NCI-H774 (cell line): Measurements from ENCODE around the gene EPN2.

Experiments
- DNase-seq: peaks from one replicate; lab custom pipeline; 2025; lab: John Stamatoyannopoulos, UW

EPN2 gene

DNA sequence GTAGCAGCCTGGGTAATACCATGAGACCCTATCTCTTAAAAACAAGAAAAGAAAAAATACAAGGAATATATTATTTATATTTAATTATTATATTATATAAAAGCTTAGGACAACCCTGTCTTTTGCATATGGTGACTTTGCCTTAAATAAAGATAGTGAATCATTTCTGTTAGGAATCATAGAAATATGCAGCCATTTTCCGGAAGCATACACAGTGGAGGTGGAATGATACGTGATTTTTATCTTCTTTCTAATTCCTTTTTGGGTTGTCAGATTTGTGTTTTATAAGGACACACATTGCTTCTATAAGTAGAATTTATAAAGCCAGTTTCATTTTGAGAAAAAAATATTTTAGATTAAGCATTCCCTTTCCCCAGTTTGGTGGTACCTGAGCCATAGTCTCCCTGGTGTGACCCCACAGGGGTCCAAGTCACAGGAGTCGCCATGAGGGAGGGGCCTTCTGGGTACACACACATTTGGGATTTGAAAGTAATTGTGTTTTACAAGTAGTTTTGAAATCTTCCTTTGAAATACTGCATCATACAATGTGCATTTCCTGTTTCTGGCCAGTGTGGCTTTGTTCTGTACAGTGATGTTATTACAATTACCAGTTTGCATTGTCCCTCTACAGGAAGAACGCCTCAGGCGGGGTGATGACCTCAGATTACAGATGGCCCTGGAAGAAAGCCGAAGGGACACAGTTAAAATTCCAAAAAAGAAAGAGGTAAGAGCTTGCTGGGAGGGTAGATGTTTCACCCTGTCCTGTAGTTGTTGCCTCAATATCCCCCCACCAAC is 74.5 kb downstream of the EPN2 start:
- no peak for DNase-seq

DNA sequence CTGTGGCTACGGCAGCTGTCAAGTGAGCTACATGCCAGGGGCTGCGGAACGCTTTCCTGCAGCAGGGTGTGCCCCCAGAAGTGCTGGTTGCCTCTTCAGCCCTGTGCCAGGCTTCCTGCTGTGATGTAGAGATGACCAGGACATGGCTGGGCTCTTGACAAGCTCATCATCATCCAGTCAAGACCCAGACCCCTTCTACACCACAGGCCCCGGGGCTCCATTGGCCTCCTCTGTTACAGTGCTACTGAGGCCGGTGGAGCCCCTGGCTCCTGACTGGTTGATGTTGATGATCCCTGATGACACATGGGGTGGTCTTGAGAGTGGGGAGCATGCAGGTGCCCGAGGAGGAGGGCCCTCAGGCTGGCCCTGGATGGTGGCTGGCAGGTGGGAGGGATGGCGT is 75.2 kb downstream of the EPN2 start:
- no peak for DNase-seq

DNA sequence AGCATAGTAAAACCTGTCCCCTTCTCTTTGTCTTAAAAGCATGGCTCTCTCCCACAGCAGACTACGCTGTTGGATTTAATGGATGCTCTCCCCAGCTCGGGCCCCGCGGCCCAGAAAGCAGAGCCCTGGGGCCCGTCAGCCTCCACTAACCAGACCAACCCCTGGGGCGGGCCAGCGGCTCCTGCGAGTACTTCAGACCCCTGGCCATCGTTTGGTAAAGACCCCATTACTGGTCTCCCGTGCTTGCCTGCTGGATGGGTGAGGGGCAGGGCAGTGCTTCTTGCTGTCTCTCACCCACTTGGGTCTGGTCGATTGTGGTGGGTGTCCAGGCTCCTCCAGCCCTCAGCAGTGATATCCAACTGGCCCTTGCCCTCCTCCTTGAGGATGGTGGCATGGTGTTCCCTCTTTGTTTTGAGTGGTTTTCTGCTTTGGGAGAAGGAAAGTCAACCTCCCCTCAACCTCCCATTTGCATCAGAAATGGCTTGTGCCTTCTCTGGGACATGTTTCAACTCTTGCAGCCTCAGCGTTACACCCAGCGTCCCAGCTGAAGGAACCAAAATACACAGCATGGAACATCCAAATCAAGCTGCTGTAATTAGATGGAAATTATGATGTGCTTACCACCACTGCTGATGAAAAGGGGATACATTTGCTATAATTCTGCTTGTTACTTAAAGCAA is 76.0 kb downstream of the EPN2 start:
- DNase-seq, result no peak

DNA sequence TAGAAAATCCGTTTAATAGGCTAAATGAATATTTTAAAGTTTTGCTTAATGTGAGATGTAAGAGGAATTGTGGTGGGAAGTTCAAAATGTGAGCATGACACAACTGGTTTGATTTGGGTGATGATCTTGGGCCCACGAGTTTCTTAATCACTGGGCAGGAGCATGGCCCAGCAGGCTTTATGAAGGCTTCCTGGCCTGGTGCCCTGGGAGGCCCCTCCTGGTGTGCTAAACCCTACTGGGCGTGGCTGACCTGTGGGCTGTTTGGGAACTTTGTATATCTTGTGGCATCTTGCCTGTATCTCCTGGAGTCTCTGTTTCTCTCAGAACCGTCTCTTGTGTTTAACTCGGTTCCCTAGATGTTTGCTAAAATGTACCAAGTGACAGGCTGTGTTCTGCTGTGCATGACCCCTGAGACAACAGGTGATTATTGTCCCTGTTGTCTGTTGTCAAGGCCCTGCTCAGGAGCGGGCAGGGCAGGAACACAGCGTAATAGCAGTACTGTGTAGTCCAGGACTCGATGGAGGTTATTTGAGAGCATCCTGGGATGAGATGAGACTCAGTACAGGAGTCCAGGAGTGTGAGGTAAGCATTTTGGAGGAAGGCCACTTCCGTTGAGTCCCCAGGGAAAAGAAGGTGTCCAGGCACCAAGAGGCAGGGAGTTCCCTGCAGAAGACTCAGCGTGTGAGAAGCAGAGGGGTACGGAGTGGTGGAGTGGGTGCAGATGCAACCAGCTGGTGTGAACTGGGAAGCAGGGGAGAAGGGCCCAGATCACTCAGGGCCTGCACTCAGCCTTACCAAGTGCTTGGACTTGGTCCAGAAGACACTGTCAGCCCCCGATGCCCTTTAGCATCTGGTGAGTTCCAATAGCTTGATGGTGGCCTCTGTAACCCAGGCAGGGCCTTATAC is 76.8 kb downstream of the EPN2 start:
- no peak for DNase-seq

DNA sequence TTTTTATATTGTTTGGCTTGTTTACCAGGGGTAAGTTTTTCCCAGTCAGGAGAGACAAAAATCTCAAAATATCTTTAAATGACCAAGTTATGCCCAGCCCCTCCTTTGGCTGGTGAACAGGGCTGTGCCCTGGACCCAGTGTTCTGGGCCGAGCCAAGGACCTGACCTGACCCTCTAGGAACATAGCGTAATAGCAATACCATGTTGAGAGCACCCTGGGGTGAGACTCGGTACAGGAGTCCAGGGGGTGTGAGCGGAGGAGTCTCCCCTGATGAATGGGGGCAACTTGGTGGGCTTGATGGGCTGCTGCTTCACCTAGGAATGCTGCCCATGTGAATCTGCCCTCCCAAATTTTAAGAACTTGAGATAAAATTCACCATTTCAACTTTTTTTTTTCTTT is 77.9 kb downstream of the EPN2 start:
- DNase-seq, result no peak

DNA sequence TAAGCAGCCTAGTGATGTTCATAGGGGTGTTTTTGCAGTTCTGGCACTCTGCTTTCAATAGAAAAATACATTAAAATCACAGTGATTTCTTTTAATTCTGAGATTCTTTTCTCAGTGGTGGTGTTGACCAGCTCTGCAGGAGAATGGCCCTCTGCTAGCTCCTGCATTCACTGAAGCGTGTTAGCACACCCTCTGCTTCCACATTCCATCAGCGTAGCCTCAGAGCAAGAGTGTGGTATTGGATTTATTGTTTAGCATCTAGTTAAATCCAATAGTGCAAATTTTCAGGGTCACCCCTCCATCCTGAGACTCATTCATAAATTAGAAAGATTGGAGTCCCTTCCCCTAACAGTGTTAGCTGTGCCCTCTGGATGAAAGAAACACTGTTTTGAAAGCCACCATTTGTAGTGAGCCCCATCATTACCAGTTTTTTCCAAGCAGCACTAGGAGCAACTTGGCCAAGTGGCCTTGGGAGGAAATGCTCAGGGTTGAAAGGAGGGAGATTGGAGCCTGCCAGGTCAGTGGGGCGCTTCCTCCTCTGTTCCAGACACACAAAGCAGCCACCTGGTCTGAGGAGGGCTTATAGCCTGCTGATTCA is 79.7 kb downstream of the EPN2 start:
- DNase-seq, result no peak

DNA sequence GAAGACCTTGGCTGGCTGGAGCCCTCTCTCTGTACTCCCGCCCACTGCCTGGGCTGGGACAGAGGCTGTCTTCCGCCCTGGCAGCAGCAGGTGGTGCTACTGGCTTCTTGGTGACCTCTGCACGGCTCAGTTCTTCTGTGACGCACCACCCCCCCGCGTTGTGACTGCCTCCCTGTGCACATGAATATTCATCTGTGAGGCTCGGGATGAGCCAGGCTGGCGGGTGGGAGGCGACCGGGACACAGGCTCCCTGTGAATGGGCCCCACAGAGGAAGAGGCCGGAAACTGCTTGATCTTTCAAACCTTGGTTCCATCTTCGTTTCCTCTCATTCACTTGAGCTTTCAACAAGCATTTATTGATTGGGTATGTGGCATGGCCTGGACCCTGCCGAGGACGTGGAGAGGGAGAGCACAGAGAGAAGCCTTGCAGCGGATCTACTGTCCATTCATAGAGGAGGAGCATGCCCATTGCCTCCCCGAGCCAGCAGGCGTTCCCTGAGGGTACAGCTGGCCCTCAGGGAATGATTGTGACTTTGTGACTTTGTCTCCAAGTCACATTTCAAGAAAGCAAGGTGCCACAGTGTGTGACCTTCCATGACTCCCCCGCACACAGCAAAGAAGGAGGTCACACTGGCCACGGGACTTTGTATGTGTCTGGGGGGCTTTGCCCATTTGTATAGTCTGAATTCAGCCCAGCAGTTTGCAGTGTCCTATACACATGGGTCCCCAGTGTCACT is 80.4 kb downstream of the EPN2 start:
- DNase-seq, result no peak

DNA sequence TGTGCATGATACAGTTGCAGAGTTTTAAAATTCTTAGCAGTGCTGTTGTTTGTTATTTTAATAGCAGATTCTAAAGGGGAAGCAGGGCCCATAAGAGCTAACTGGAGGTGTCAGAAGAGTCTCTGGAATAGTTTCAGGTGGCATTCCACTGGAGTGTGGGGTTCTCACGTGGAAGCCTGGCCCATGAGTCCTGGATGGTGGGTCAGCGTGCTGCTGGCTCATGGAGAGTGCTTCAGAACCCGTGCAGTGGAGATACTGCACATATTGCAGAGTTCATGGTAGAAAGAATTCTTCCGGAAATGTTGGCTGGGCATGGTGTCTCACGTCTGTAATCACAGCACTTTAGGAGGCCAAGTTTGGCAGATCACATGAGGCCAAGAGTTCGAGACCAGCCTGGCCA is 81.4 kb downstream of the EPN2 start:
- DNase-seq, result no peak

DNA sequence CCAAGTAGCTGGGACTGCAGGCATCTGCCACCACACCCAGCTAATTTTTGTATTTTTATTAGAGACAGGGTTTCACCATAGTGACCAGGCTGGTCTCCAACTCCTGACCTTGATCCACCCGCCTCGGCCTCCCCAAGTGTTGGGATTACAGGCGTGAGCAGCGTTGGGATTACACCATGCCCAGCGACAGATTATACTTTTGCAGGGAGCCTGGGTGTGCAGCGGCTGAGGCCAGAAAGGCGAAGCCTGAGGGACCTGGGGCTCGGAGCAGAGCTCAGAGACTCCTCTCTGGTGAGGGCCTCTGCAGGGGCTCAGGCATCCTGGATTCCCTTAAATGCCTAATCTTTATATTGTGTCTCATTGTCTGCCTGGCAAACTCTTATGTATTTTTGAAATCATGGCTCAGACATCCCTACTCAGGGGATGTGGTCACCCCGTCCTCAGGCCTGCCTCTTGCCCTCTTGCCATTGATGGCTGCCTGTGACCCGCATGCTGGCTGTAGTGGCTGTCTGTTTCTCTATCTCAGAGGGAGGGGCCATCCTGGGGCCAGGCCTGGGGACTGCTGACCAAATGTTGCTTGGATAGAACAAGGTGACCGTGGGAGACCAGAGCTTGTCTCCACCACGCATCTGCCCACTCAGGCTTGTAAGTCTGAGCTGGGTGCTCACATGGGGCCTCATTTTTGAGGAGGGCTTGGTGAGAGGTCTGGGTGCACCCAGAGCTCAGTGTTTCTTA is 82.8 kb downstream of the EPN2 start:
- no peak for DNase-seq

DNA sequence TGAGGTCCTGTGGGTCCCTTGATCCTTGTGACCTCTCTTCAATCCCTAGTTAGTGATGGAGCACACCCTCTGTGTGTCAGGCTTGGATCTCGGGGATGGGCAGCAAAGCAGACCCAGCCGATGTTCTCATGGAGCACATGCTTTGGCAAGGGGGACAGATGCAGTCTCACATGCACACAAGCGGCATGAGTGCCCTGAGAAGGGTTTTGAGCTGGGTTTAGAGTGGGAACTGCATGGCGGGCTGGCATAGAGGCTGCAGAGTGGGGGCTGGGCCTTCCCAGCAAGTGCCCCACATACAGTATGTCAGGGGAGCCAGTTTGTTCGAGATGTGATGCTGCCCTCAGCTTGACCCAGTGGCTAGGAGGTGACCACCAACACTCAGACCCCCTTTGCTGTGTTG is 83.7 kb downstream of the EPN2 start:
- no peak for DNase-seq

DNA sequence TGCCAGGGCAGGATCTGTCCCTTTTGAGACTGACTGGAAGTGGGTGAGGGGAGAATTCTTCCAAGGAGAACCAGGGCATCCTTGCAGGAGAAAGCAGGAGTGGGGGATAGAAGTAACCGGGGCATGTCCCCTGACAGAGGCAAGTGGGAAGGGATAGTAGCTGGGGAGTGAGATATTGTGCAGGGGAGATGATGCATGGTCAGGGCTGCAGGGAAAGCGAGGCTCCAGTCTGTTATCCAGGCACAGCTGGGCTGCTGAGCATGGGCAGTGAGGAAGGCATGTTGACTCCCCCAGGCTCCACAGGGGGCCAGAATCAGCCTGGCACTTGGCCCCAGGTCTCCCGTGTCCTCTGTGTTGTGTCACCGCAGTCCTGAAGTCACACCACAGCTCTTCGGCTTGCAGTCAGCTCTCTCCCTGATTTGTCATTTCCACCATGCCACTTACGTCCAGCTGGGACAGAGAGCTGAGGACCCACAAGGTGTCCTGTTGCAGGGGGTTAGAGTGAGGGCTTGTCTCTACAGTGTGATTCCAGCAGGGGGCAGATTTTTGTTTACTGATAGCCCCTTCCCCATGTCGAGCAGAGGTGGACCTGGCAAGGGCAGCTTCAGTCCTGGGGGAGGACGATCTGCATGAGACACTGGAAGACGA is 84.4 kb downstream of the EPN2 start:
- no peak for DNase-seq

DNA sequence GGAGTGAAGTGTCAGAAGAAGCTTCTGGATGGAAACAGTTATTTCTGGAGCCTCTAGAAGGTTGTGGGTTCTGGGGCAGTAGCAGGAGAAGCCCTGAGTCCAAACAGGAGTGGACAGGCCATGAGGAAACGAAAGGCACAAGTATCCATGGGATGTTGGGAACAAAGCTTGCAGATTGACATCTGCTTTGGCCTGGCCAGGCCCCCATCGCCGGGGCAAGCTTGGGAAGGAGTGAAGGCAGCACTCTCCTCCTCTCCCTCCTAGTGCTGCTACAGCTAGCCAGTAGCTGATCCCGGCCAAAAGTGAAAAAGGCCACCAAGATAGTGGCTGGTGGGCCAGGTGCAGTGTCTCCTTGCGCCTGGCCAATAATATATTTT is 85.0 kb downstream of the EPN2 start:
- no peak for DNase-seq

DNA sequence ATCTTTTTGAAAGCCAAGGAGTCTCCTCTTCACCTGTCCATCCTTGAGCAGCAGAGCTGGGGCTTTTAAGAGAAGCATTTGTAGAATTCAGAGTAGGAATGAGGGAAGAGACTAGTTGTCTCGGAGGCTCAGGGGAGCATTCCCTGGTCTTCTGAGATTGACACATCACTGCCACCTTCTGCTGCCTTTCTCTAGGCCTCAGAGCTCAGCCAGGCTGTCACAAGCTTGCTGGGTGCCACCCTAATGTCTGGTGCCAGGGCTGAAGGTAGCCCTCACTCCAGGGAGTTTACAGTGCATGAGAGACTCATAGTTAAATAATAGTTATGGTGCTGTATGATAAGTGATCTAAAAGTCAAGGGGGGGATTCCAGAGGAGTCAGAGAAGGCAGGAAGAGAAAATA is 85.7 kb downstream of the EPN2 start:
- DNase-seq, result no peak

DNA sequence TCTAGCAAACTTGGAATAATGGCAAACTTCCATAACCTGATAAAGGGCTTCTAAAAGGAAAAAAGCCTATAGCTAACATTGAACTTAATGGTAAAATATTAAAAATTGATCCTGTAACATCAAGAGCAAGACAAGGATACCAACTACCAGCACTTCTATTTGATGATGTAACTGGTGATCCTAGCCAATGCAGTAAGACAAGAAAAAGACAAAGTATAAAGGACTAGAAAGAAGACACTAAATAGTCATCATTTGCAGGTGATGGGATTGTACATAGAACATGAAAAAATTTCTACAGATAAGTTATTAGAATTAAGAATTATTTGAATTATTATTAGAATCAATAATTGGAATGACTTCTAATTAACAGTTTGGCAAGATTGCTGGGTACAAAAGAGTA is 88.4 kb downstream of the EPN2 start:
- DNase-seq, result no peak

DNA sequence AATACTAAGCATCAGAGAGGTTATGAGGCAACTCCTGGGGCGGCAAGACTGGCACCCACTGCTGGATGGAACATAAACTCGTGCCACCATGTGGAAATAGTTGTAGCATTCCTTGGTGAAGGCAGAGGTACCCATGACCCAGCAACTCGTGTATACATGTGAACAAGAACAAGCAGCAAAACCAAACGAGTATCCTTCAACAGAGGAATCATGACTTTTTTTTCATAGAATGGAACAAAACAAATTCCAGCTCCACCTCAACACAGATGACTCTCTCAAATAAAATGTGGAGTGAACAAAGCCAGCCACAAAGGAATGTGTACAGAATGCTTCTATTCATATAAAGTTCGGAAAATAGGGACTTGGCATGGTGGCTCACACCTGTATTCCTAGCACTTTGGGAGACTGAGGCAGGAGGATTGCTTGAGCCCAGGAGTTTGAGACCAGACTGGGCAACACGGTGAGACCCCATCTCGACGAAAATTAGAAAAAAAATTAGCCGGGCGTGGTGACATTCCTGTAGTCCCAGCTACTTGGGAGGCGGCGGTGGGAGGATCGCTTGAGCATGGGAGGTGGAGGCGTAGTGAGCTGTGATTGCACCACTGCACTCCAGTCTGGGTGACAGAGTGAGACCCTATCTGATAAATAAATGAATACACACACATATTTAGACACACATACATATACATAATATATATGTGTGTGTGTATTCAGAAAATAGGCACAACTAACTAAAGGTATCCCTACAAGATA is 90.0 kb downstream of the EPN2 start:
- DNase-seq, result no peak

DNA sequence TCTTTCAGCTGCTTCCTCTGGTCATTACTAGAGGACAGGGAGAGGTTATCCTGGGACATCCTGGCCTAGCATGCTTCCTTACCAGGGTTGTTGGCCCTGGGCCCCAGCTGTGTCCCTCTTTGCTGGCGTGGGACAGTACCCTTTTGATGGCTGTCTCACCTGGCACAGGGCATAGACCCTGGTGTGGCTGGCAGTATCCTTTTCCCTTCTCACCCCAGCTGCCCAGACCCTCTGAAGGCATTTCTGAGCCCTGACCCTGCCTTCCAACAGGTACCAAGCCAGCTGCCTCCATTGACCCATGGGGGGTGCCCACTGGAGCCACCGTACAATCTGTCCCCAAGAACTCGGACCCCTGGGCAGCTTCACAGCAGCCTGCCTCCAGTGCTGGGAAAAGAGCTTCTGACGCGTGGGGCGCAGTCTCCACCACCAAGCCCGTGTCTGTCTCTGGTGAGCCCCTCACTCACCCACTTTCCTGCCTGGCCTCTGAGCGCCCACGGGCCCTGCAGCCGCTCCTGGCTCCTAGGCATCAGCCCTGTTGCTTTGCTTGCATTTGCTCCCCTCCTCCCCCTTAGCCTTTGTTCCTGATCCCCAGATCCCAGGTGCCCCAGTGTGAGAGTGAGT is 91.4 kb downstream of the EPN2 start:
- DNase-seq, result no peak

DNA sequence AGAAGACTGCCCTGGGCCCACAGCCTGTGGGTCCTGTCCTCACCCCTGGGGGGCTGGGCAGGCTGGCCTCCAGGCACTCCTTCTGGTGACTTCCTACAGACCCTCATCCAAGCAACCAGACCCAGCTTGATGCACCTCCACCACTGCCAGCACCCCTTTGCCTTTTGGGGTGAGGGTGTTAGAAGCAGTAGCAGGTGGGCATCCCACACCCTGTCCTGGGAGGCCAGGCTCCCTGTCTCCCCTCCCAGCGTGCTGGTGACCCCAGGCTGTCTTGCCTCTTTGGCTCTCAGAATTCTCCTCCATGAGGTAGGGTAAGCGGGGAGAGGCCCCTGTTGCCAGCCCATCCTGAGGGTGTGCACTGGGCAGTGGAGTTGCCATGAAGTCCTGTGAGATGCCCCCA is 92.0 kb downstream of the EPN2 start:
- no peak for DNase-seq

DNA sequence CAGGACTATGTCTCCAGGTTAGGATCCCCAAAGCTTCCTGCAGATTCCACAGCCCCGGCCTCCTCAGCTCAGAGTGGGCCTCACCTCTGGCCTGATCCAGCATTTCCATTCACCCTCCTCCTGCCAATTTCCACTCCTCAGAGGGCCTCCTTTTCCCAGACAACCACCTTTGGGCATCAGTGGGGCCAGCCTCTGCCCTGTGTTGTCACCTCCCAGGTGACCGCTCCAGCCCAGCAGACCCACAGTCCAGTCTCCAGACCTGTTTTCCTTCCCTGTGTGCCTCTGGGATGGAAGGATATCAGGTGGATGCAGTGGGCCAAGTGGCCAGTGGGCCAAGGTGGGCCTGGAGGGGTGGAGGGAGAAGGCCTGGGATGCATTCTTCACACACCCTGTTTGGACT is 92.7 kb downstream of the EPN2 start:
- DNase-seq, result no peak

DNA sequence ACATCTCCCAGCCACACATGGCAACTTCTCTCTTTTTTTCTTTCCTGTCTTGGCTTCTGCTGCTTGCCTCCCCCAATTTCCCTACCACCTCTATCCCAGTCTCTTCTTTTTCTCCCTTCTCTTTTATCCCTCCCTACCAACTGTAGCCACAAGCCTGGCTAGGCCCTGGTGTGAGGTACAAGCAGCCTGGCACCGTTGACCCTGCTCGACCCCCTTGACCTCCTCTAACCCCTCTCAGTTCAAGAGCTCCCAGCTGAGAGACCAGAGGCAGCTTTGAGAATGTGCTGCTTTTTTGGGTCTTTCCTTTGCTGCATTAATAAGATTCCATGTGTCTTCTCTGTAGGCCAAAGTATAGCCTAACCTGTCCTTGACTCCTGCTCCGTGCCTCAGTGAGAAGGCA is 93.1 kb downstream of the EPN2 start:
- DNase-seq, result no peak
